Activated naive CD8-positive, alpha-beta T cell treated with anti-CD3 and anti-CD28 coated beads for 36 hours (primary cell): ENCODE measurements around the gene DOCK8. TPM values are rescaled to one million over a fixed set of nuclear protein-coding genes. Genes with fewer than 3 reads are reported as not detected.
"Not testable (repeated sequence)": the region's sequence is repeated elsewhere in the genome, so short reads cannot be mapped to it uniquely, and the experiment has no call there.

Source experiments
- DNase-seq: peaks from one replicate; pipeline ENCODE4 v3.0.0; 2021
- H3K27ac Mint-ChIP-seq: one replicate; pipeline ENCODE4 v1.8.0; 2022; ENCODE audit warnings: mild to moderate bottlenecking, moderate library complexity, mixed read lengths
- H3K27me3 Mint-ChIP-seq: one replicate; pipeline ENCODE4 v1.8.0; 2022; ENCODE audit warnings: mild to moderate bottlenecking, mixed read lengths
- H3K36me3 Mint-ChIP-seq: one replicate; pipeline ENCODE4 v1.8.0; 2021; ENCODE audit warnings: mild to moderate bottlenecking, mixed read lengths
- H3K4me1 Mint-ChIP-seq: one replicate; pipeline ENCODE4 v1.8.0; 2021; ENCODE audit warnings: mixed read lengths
- H3K4me3 Mint-ChIP-seq: one replicate; pipeline ENCODE4 v1.8.0; 2022; ENCODE audit warnings: mild to moderate bottlenecking, moderate library complexity, mixed read lengths
- H3K9me3 Mint-ChIP-seq: one replicate; pipeline ENCODE4 v1.8.0; 2022; ENCODE audit warnings: mixed read lengths
- total RNA-seq, 2 experiments: library from RNA; stranded (reverse); gene quantifications; one replicate each; pipeline ENCODE4 v1.2.3, GENCODE V29; 2021

DOCK8 gene
- total RNA-seq = 100 to 1,000 TPM; 130 to 132 TPM

GRCh38 chr9:214648-215493, at the start of gene DOCK8:
TSS of gene DOCK8 (plus strand) at chr9:214865. CDS start at chr9:214977, 112 bp downstream.
- H3K27me3 Mint-ChIP-seq = peaks cover 17% of the 10 kb centered on the region
- no peaks in the 10 kb centered on the region for H3K9me3 Mint-ChIP-seq
- peak; percentile 70 for DNase-seq
- no peaks in the 10 kb centered on the region for H3K36me3 Mint-ChIP-seq
- no peaks in the 10 kb centered on the region for H3K4me1 Mint-ChIP-seq
- no peak within 1 kb of the TSS for H3K27ac Mint-ChIP-seq
- H3K4me3 Mint-ChIP-seq = peak within 1 kb of the TSS; percentile 74

GRCh38 chr9:169757-170156, 44.9 kb upstream of the DOCK8 start:
- H3K9me3 Mint-ChIP-seq, DNase-seq, H3K4me1 Mint-ChIP-seq, H3K36me3 Mint-ChIP-seq, H3K4me3 Mint-ChIP-seq, H3K27me3 Mint-ChIP-seq, H3K27ac Mint-ChIP-seq: not testable (repeated sequence)

GRCh38 chr9:178140-178825, 36.4 kb upstream of the DOCK8 start:
- not testable (repeated sequence) for H3K9me3 Mint-ChIP-seq, H3K27me3 Mint-ChIP-seq, H3K4me1 Mint-ChIP-seq, DNase-seq, H3K36me3 Mint-ChIP-seq
- Mint-ChIP-seq H3K4me3 (peak overlapping the region; percentile 90), H3K27ac (peak overlapping the region; percentile 90)

- H3K9me3 Mint-ChIP-seq, H3K27me3 Mint-ChIP-seq, H3K36me3 Mint-ChIP-seq, H3K4me1 Mint-ChIP-seq: not testable (repeated sequence)
- Mint-ChIP-seq H3K27ac (peak within 1 kb of the TSS; percentile 90), H3K4me3 (peak within 1 kb of the TSS; percentile 90)
- peak; percentile 85 for DNase-seq
Measured at GRCh38 chr9:178970-179383, 35.7 kb upstream of the DOCK8 start, which contains the start of gene ZNG1A. TSS of gene ZNG1A (minus strand) at chr9:179056. CDS start at chr9:178969, 87 bp downstream.

GRCh38 chr9:199601-200000, 15.1 kb upstream of the DOCK8 start:
- H3K9me3 Mint-ChIP-seq, H3K27ac Mint-ChIP-seq: not testable (repeated sequence)

GRCh38 chr9:206481-206880, 8.2 kb upstream of the DOCK8 start:
- H3K4me3 Mint-ChIP-seq = no peak overlapping the region
- H3K4me1 Mint-ChIP-seq = no peaks in the 10 kb centered on the region
- H3K36me3 Mint-ChIP-seq = no peaks in the 10 kb centered on the region
- no peak overlapping the region for H3K27ac Mint-ChIP-seq
- no peaks in the 10 kb centered on the region for H3K27me3 Mint-ChIP-seq
- no peak for DNase-seq
- no peaks in the 10 kb centered on the region for H3K9me3 Mint-ChIP-seq

More at GRCh38 chr9:199601-200000, 15.1 kb upstream of the DOCK8 start:
- DNase-seq, H3K4me1 Mint-ChIP-seq, H3K27me3 Mint-ChIP-seq, H3K4me3 Mint-ChIP-seq, H3K36me3 Mint-ChIP-seq: not testable (repeated sequence)

- Mint-ChIP-seq H3K4me1 (no peaks in the 10 kb centered on the region), H3K4me3 (no peak overlapping the region), H3K27me3 (no peaks in the 10 kb centered on the region), H3K9me3 (no peaks in the 10 kb centered on the region), H3K27ac (no peak overlapping the region), H3K36me3 (no peaks in the 10 kb centered on the region)
- no peak for DNase-seq
Measured at GRCh38 chr9:209143-209758, 5.4 kb upstream of the DOCK8 start.

- no peak for DNase-seq
- H3K4me1 Mint-ChIP-seq = no peaks in the 10 kb centered on the region
- no peaks in the 10 kb centered on the region for H3K9me3 Mint-ChIP-seq
- no peak overlapping the region for H3K27ac Mint-ChIP-seq
- H3K4me3 Mint-ChIP-seq = no peak overlapping the region
- no peaks in the 10 kb centered on the region for H3K36me3 Mint-ChIP-seq
- peaks cover 4% of the 10 kb centered on the region for H3K27me3 Mint-ChIP-seq
Measured at GRCh38 chr9:211036-211435, 3.6 kb upstream of the DOCK8 start.

- peaks cover 9% of the 10 kb centered on the region for H3K27me3 Mint-ChIP-seq
- no peaks in the 10 kb centered on the region for H3K4me1 Mint-ChIP-seq
Measured at GRCh38 chr9:211557-211956, 3.1 kb upstream of the DOCK8 start.

GRCh38 chr9:212297-212696, 2.4 kb upstream of the DOCK8 start:
- Mint-ChIP-seq H3K4me1 (no peaks in the 10 kb centered on the region), H3K27me3 (peaks cover 16% of the 10 kb centered on the region)

More at GRCh38 chr9:211557-211956, 3.1 kb upstream of the DOCK8 start:
- Mint-ChIP-seq H3K27ac (no peak overlapping the region), H3K36me3 (no peaks in the 10 kb centered on the region), H3K9me3 (no peaks in the 10 kb centered on the region), H3K4me3 (no peak overlapping the region)
- DNase-seq = no peak

GRCh38 chr9:213901-214300, 764 bp upstream of the DOCK8 start:
- Mint-ChIP-seq H3K27me3 (peaks cover 17% of the 10 kb centered on the region), H3K4me3 (peak overlapping the region; percentile 65)
- H3K9me3 Mint-ChIP-seq, H3K27ac Mint-ChIP-seq, DNase-seq, H3K36me3 Mint-ChIP-seq, H3K4me1 Mint-ChIP-seq: not testable (repeated sequence)

More at GRCh38 chr9:212297-212696, 2.4 kb upstream of the DOCK8 start:
- H3K9me3 Mint-ChIP-seq = no peaks in the 10 kb centered on the region
- no peak for DNase-seq
- no peaks in the 10 kb centered on the region for H3K36me3 Mint-ChIP-seq
- no peak overlapping the region for H3K4me3 Mint-ChIP-seq
- H3K27ac Mint-ChIP-seq = no peak overlapping the region

- Mint-ChIP-seq H3K27ac (no peak overlapping the region), H3K4me1 (no peaks in the 10 kb centered on the region), H3K9me3 (no peaks in the 10 kb centered on the region), H3K27me3 (peaks cover 17% of the 10 kb centered on the region), H3K4me3 (peak overlapping the region; percentile 65), H3K36me3 (no peaks in the 10 kb centered on the region)
- no peak for DNase-seq
Measured at GRCh38 chr9:214351-214647, 366 bp upstream of the DOCK8 start.

GRCh38 chr9:215631-216155, 1.0 kb downstream of the DOCK8 start:
- no peak overlapping the region for H3K27ac Mint-ChIP-seq
- peak overlapping the region; percentile 74 for H3K4me3 Mint-ChIP-seq
- peaks cover 17% of the 10 kb centered on the region for H3K27me3 Mint-ChIP-seq
- H3K36me3 Mint-ChIP-seq = no peaks in the 10 kb centered on the region
- no peak for DNase-seq
- no peaks in the 10 kb centered on the region for H3K4me1 Mint-ChIP-seq
- H3K9me3 Mint-ChIP-seq = no peaks in the 10 kb centered on the region

GRCh38 chr9:216866-217265, 2.2 kb downstream of the DOCK8 start:
- DNase-seq = no peak
- no peaks in the 10 kb centered on the region for H3K4me1 Mint-ChIP-seq
- H3K36me3 Mint-ChIP-seq = no peaks in the 10 kb centered on the region
- H3K9me3 Mint-ChIP-seq = no peaks in the 10 kb centered on the region
- H3K4me3 Mint-ChIP-seq = no peak overlapping the region
- peaks cover 17% of the 10 kb centered on the region for H3K27me3 Mint-ChIP-seq
- H3K27ac Mint-ChIP-seq = no peak overlapping the region

GRCh38 chr9:217950-218349, 3.3 kb downstream of the DOCK8 start:
- peaks cover 9% of the 10 kb centered on the region for H3K4me1 Mint-ChIP-seq

More at GRCh38 chr9:217950-218349, 3.3 kb downstream of the DOCK8 start:
- peaks cover 17% of the 10 kb centered on the region for H3K27me3 Mint-ChIP-seq
- no peak overlapping the region for H3K27ac Mint-ChIP-seq
- H3K4me3 Mint-ChIP-seq = no peak overlapping the region
- no peak for DNase-seq
- no peaks in the 10 kb centered on the region for H3K36me3 Mint-ChIP-seq
- H3K9me3 Mint-ChIP-seq = no peaks in the 10 kb centered on the region
